GM12878 (cell line): ENCODE data around the gene DLST. TPM values are rescaled to one million over a fixed set of nuclear protein-coding genes. Genes with fewer than 3 reads are reported as not detected.

Source experiments
- ATAC-seq: fragments of 200-7000 bp; cut with Tn5 transposase; 3 replicates; pipeline ENCODE4 v1.9.1; 2020; ENCODE audit warnings: mild to moderate bottlenecking, moderate library complexity
- BruUV-seq: library from RNA; stranded (reverse); fragments of 400-500 nt; replicated peaks from 2 replicates; lab custom pipeline; 2021; lab: Mats Ljungman, UMichigan
- CTCF ChIA-PET: fragments of 300-600 bp; sonication (Branson Sonifier 250); formaldehyde crosslinking; extraction: SDS; loops from one replicate; lab custom pipeline; 2021; ENCODE audit warnings: inconsistent platforms; lab: Yijun Ruan, JAX
- POLR2A ChIA-PET: fragments of 350-600 bp; formaldehyde crosslinking; extraction: SDS; loops from one replicate; lab custom pipeline; 2021; ENCODE audit warnings: inconsistent platforms; lab: Charles Lee
- RAD21 ChIA-PET: fragments of 300-600 bp; sonication (Branson Sonifier 250); formaldehyde crosslinking; loops from one replicate; lab custom pipeline; 2023; ENCODE audit warnings: antibody characterized with exemption; ENCODE audit not compliant: unreplicated experiment; lab: Charles Lee
- SMC1A ChIA-PET: fragments of 300-600 bp; sonication (Branson Sonifier 250); formaldehyde crosslinking; loops from one replicate; lab custom pipeline; 2023; ENCODE audit not compliant: unreplicated experiment, uncharacterized antibody; lab: Charles Lee
- DNase-seq: peaks from one replicate; pipeline ENCODE4 v3.0.0-alpha.2; 2011; ENCODE audit warnings: low read depth, low spot score
- FAIRE-seq: peaks from 3 replicates; lab custom pipeline; 2011; peaks lifted over from hg19 to GRCh38; lab: Jason Lieb, UNC
- H2AFZ ChIP-seq: 2 replicates; pipeline ENCODE4 v1.6.0; 2011; ENCODE audit warnings: low read depth, low read length, control low read depth; ENCODE audit not compliant: control insufficient read depth
- H3K27ac ChIP-seq: 2 replicates; pipeline ENCODE4 v1.5.1; 2011; ENCODE audit warnings: control low read depth; ENCODE audit not compliant: control insufficient read depth, insufficient read depth
- H3K27me3 ChIP-seq, 2 experiments: replicated peaks in 1 of 2; 2 replicates each; pipeline versions ENCODE4 v1.6.0 to v1.6.1; 2011; ENCODE audit warnings: low read length in 1 of 2; ENCODE audit not compliant: control insufficient read depth in 2 of 2, insufficient read depth in 2 of 2
- H3K36me3 ChIP-seq, 2 experiments: 2 replicates each; pipeline ENCODE4 v1.5.1; 2011; ENCODE audit warnings: low read length in 1 of 2; ENCODE audit not compliant: control insufficient read depth in 2 of 2, insufficient read depth in 2 of 2
- H3K4me1 ChIP-seq: 2 replicates; pipeline ENCODE4 v1.6.1; 2011; ENCODE audit warnings: mild to moderate bottlenecking, low read length, moderate library complexity, mixed read lengths; ENCODE audit not compliant: control insufficient read depth, insufficient read depth
- H3K4me2 ChIP-seq: 2 replicates; pipeline ENCODE4 v1.6.0; 2011; ENCODE audit warnings: control low read depth; ENCODE audit not compliant: control insufficient read depth, insufficient read depth
- H3K4me3 ChIP-seq: fragments of 200-600 bp; sonication (generic); 2 replicates; pipeline ENCODE4 v1.5.1; 2016
- H3K79me2 ChIP-seq: 2 replicates; pipeline ENCODE4 v1.6.0; 2011; ENCODE audit warnings: low read length; ENCODE audit not compliant: control insufficient read depth, insufficient read depth
- H3K9ac ChIP-seq: 2 replicates; pipeline ENCODE4 v1.8.0; 2011; ENCODE audit warnings: low read length, control low read depth, mixed read lengths; ENCODE audit not compliant: control insufficient read depth, insufficient read depth
- H3K9me3 ChIP-seq: replicated peaks from 3 replicates; pipeline ENCODE4 v1.5.1; 2011; ENCODE audit warnings: mild to moderate bottlenecking, low read length; ENCODE audit not compliant: control insufficient read depth, insufficient read depth
- H4K20me1 ChIP-seq: 2 replicates; pipeline ENCODE4 v1.6.0; 2011; ENCODE audit not compliant: control insufficient read depth, insufficient read depth
- NFYA ChIP-seq: IDR thresholded peaks from 2 replicates; pipeline ENCODE4 v1.6.1; 2011; ENCODE audit warnings: low read depth, mild to moderate bottlenecking, low read length, improper control_type of control experiment, borderline replicate concordance
- RB1 ChIP-seq: fragments of 450-650 bp; formaldehyde crosslinking; IDR thresholded peaks from 2 replicates; pipeline ENCODE4 v1.6.1; 2017; ENCODE audit warnings: mild to moderate bottlenecking, borderline replicate concordance
- RELA ChIP-seq: fragments of 450-650 bp; IDR thresholded peaks from 2 replicates; pipeline ENCODE4 v1.8.0; 2014; ENCODE audit warnings: borderline replicate concordance; ENCODE audit not compliant: partially characterized antibody
- SREBF1 ChIP-seq: IDR thresholded peaks from 2 replicates; pipeline ENCODE4 v1.6.1; 2012; ENCODE audit warnings: mild to moderate bottlenecking, low read length
- SUPT20H ChIP-seq: IDR thresholded peaks from 2 replicates; pipeline ENCODE4 v1.6.1; 2011; ENCODE audit warnings: low read depth, mild to moderate bottlenecking, low read length, moderate library complexity, borderline replicate concordance; ENCODE audit not compliant: control insufficient read depth
- WGBS: methylation state at CpG from one replicate; pipeline ENCODE4 v1.1.6; 2016; ENCODE audit warnings: low lambda C conversion rate; ENCODE audit not compliant: insufficient replicate concordance, insufficient coverage; ENCODE audit errors: missing lambda C conversion rate; 5-methylcytosine and 5-hydroxymethylcytosine counted together
- in situ Hi-C: fragments of 300-500 bp; cut with MboI; formaldehyde crosslinking; loops from 9 replicates; pipeline ENCODE4 v1.14.3; 2018; ENCODE audit warnings: mixed read lengths
- intact Hi-C: fragments of 100-400 bp; cut with micrococcal nuclease; formaldehyde crosslinking; loops from one replicate; pipeline ENCODE4 v1.14.2; 2022; ENCODE audit not compliant: unreplicated experiment
- polyA plus RNA-seq, 11 experiments: library from polyadenylated mRNA; depleted of rRNA in 4 of 11; unstranded in 6 of 11; stranded (reverse) in 5 of 11; fragments of >200 nt; fragmentation: Nextera tagmentation in 4 of 11; fragmentation: Illumina TruSeq in 1 of 11; extraction: Ambion mirVana in 4 of 11; extraction: Trizol in 1 of 11; gene quantifications; 1 replicate in 1 of 11; 2 replicates in 10 of 11; pipeline versions ENCODE4 v1.2.1 to v1.2.3, GENCODE V29; 2011 to 2016; ENCODE audit warnings: inconsistent platforms in 2 of 11, missing spikeins in 2 of 11, low read depth in 1 of 11
- total RNA-seq, 4 experiments: library from RNA; depleted of rRNA in 3 of 4; stranded (reverse); fragments of >200 nt in 3 of 4; fragmentation: Illumina TruSeq in 1 of 4; extraction: Trizol in 1 of 4; gene quantifications; 2 replicates each; pipeline versions ENCODE4 v1.2.1 to v1.2.3, GENCODE V29; 2013 to 2021
- TF ChIP-seq, protein P1 (sequence below): fragments of 450-650 bp; formaldehyde crosslinking; IDR thresholded peaks from 2 replicates; pipeline ENCODE4 v1.4.0; 2020; ENCODE audit warnings: mild to moderate bottlenecking, moderate library complexity

DLST gene
- total and polyA plus RNA-seq, 10 of the 15 experiments (the other 5 are each of a cell fraction or from before 2014, with no cell fraction given): 2.9 to 141 (median 67.7) TPM

DNA sequence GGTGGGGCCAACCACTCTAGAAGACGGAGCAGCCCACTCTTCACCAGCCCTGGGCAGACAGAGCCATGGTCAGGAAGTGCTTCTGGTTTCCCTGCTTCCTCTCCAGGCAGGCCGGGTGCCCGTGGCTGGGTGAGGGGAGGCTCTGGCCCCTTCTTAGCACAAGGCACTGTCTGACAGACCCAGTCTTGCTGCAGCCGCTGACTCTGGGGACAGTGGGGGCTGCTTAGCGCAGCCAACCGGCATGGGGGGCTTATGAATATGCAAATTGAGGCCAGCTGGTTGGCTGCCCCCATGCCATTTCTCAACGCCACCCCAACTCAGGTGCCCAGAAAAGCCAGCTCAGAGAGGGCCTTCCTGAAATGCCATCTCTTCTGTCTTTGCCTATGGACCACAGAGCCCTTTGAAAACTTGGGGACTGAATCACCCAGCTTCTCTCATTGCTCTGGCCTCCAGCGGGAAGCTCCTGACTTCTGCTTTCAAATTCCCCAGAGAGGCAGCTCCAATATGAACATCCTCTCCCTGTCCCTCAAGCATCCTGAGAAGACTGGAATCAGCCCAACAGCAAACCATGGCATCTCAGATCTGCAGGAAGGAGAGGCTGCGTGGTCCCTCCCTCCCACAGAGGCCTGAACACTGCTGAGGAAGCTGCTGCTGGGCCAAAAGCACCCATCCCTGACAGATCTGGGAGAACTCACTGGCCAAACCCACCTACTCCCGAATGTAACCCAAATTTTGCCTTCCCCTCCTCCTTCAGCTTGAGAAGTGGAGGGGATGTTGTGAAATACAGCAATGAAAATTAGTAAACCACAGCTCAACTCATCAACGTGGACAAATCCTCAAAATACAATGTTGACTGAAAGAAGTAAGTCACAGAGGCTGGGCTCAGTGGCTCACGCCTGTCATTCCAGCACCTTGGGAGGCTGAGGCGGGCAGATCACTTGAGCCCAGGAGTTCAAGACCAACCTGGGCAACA, 5.5 kb upstream of the DLST start, which contains the start of gene PROX2:
Gene PROX2 (minus strand): TSS at position 205 of the 973 bp plus-strand sequence. CDS start 12,311 bp downstream, outside the sequence.
- in situ Hi-C loops: no loop called here
- BruUV-seq: no TSS peak
- CTCF ChIA-PET: interaction anchor here (1.0 to 20.7 kb wide), 4 partner anchors 18 to 258 kb away, joined by 3 to 289 read pairs (median 38); no protein-coding TSS in a partner anchor
- no peaks in the 10 kb centered on the region; the same call in 1 of the 2 replicates for H3K79me2 ChIP-seq
- no peak within 1 kb of the TSS for H3K4me3 ChIP-seq
- POLR2A ChIA-PET: interaction anchor here (0.6 kb wide), 1 partner anchor 18 kb away, joined by 3 read pairs; no protein-coding TSS in a partner anchor
- no peak for DNase-seq
- no peaks in the 10 kb centered on the region for H3K9me3 ChIP-seq
- H3K27me3 ChIP-seq: no peaks in the 10 kb centered on the region; a peak in 1 of 4 replicates
- no peak for FAIRE-seq
- WGBS: 36% methylated on average over 13 of the region's 13 CpGs
- ATAC-seq: peak; percentile 47
- no peak for TF ChIP-seq RB1
- no peak for TF ChIP-seq RELA
- no peak for TF ChIP-seq SREBF1
- TF ChIP-seq, protein P1, sequence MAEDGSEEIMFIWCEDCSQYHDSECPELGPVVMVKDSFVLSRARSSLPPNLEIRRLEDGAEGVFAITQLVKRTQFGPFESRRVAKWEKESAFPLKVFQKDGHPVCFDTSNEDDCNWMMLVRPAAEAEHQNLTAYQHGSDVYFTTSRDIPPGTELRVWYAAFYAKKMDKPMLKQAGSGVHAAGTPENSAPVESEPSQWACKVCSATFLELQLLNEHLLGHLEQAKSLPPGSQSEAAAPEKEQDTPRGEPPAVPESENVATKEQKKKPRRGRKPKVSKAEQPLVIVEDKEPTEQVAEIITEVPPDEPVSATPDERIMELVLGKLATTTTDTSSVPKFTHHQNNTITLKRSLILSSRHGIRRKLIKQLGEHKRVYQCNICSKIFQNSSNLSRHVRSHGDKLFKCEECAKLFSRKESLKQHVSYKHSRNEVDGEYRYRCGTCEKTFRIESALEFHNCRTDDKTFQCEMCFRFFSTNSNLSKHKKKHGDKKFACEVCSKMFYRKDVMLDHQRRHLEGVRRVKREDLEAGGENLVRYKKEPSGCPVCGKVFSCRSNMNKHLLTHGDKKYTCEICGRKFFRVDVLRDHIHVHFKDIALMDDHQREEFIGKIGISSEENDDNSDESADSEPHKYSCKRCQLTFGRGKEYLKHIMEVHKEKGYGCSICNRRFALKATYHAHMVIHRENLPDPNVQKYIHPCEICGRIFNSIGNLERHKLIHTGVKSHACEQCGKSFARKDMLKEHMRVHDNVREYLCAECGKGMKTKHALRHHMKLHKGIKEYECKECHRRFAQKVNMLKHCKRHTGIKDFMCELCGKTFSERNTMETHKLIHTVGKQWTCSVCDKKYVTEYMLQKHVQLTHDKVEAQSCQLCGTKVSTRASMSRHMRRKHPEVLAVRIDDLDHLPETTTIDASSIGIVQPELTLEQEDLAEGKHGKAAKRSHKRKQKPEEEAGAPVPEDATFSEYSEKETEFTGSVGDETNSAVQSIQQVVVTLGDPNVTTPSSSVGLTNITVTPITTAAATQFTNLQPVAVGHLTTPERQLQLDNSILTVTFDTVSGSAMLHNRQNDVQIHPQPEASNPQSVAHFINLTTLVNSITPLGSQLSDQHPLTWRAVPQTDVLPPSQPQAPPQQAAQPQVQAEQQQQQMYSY: no peak
- no peak for TF ChIP-seq SUPT20H
- no peak for TF ChIP-seq NFYA
- H2AFZ ChIP-seq: peak within 1 kb of the TSS; percentile 85
- RAD21 ChIA-PET: interaction anchor here (3.2 kb wide), 1 partner anchor 30 kb away, joined by 11 read pairs; no protein-coding TSS in a partner anchor
- no peak within 1 kb of the TSS for H3K4me2 ChIP-seq
- H3K4me1 ChIP-seq: peaks cover 13% of the 10 kb centered on the region
- intact Hi-C loops: no loop called here
- H4K20me1 ChIP-seq: no peaks in the 10 kb centered on the region
- SMC1A ChIA-PET: interaction anchor here (0.6 to 5.0 kb wide), 4 partner anchors 10 to 275 kb away, joined by 3 to 30 read pairs (median 4); no protein-coding TSS in a partner anchor
- H3K36me3 ChIP-seq: no peaks in the 10 kb centered on the region
- no peak within 1 kb of the TSS for H3K9ac ChIP-seq
- no peak within 1 kb of the TSS for H3K27ac ChIP-seq
